Activated CD4-positive, alpha-beta T cell treated with anti-CD3 and anti-CD28 coated beads for 4 hours (primary cell): ENCODE data around the gene ERMAP.

Source experiments
- DNase-seq, 2 donors: peaks; one replicate each; pipeline ENCODE4 v3.0.0-alpha.2; 2020

Gene ERMAP

DNA sequence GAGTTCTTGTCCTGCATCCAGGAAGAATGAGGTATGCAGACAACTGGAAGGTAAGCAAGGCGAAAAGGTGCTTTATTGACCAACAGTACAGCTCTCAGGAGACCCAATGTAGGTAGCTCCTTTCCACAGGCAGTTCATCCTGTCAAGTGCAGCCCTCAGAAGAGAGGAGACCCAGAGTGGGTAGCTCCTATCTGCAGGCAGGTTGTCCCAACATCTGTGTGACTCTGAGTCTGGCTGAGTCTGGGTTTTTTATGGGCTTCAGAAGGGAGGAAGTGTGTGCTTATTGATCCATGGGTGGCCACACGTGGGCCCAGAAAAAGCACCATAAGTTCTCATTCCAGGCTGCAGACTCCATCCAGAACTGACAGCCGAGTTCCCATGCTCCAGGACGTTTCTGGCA lies 63.5 kb downstream of the ERMAP start:
- no peak for DNase-seq

DNA sequence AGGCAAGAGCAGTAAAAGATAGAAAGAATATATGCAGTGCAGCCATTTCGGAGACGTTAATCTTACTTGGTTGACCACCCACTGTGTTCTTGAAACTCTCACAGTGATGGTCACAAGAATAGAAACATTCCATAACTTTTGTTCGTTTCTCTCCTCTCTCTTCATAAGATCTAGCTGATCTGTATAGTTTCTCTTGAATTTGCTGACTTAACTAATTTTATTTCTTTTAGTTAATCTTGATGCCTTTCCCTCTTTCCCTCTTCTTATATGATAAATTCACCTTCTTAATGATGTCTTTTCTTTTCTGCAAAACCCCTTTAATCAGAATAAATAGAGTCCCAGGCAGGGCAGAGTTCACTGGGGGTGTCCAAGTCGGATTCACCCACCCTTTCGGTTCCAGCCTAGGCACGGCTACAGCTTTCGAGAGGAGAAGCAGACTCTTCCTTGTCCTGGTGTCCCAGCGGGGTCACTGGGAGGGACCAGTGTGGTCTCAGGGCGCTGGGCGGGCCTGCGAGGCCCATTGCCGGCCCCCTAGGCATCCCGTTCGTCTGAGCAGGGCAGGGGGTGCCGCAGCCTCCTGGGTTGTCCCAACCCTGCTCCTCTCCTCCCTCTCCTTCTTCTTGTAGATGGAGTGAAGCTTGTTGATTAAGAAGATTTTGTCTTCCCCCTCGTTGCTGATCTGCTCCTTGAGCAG lies 69.3 kb downstream of the ERMAP start:
- DNase-seq: no peak

DNA sequence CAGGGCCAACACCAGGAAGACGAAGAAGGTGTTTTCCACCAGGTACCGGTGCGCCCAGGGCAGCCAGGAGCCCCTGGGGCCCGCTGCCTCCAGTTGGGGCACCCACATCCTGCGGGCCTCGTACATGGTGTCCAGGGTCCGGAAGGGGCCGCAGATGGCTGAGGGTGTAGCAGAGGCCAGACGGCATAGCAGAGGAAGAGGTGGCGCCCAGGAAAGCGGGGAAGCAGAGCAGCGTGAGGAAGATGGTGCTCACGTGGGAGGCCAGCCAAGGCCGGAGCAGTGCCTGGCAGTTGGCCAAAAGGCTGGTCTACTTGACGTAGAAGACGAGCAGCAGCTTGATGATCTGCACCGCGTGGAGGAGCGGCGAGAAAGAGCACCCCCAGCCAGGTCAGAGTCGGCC lies 69.9 kb downstream of the ERMAP start:
- no peak for DNase-seq

DNA sequence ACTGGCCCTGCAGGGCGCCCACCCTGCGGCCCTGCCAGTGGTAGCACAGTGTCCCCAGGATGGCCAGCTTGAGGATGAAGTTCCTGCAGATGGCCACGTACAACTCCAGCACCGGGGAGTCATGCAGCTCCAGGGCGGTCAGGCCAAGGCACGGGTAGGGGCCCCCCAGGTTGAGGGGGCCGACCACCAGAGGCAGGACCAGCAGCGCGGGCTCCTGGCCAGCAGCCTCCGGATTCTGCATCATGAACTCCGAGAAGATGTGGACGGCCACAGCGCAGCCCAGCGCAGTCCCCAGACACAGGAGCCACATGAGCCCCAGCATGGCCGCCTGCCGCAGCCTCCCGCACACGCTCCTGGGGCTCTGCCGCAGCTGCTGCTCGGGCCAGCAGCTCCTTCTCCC lies 70.4 kb downstream of the ERMAP start:
- no peak for DNase-seq

DNA sequence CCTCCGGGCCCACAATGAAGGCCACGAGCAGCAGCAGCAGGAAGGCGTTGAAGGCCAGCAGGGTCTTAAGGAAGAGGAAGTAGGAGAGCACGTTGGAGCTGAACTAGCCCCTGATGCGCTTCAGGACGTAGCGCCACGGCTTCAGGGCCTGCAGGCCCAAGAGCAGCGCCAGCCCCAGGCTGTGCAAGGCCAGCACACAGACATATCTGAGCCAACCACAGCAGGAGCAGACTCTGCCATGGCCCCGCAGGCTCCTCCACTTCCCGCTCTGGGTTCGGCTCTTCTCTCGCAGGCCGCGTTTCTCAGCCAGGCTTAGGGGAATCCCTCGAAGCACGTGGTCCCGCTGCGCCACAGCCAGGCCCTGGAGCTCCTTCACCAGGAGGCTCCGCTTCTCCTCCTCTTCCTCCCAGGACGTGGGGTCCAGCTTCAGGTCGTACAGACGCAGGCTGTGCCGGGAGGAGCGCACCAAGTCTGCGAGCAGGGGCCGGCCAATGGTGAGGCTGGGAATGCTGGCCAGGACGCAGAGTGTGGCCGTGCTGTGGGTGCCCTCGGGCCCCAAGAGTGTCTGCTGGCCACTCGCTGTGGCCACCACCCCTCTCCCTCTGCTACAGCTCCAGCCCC lies 71.2 kb downstream of the ERMAP start:
- no peak for DNase-seq

GRCh38 chr1:42889264-42889663 lies 72.3 kb downstream of the ERMAP start:
- DNase-seq: no peak

- no peak for DNase-seq
Observed at GRCh38 chr1:42891465-42892138, 74.7 kb downstream of the ERMAP start.
